GM15510 (cell line): ENCODE data around the gene MAPK6.

Experiments used
- POLR2A ChIP-seq: IDR thresholded peaks from 3 replicates; pipeline ENCODE4 v1.6.1; 2011; ENCODE audit warnings: borderline replicate concordance; ENCODE audit not compliant: insufficient read length; ENCODE audit errors: extremely low read depth

The MAPK6 gene

GRCh38 chr15:52103217-52104207 is 84.5 kb downstream of the MAPK6 start:
- no peak for TF ChIP-seq POLR2A

DNA sequence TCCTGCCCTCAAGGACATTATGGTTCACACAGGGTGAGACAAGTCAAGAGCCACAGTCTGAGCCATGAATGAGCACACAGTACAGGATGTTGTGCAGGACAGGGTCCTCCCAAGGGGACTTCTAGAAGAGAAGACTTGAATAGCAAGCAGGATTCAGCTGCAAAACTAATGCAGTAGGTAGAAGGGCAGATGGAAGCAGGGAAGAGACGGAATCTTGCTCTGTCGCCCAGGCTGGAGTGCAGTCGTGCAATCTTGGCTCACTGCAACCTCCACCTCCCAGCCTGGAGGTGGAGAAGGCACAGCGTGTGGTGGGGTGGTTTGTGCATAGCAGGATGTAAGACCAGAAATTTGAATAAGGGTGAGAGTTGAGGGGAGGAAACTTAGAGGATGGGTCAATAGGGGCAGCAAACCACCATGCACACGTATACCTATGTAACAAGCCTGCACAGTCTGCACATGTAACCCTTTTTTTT is 85.5 kb downstream of the MAPK6 start:
- TF ChIP-seq POLR2A = peak; percentile 36

DNA sequence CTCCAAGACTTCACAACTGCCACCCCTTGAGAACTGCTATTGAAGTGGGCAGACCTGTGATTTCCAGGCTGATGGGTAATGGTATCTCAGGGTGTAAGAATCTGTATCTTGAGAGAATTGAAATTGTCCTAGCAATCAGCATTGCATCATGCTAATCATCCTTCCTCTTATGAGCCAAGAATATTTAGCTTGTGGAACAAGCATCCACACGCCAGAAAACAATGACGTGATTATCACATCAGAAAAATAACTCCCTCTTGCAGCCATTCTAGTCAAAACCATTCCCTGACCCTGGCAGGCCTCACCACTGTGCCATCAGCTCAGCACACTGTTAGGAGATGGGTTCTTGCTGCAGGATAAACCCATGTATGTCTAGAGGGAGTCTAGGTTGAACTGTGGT is 86.8 kb downstream of the MAPK6 start:
- no peak for TF ChIP-seq POLR2A

- no peak for TF ChIP-seq POLR2A
These were observed 87.6 kb downstream of the MAPK6 start for GRCh38 chr15:52106641-52107040.

DNA sequence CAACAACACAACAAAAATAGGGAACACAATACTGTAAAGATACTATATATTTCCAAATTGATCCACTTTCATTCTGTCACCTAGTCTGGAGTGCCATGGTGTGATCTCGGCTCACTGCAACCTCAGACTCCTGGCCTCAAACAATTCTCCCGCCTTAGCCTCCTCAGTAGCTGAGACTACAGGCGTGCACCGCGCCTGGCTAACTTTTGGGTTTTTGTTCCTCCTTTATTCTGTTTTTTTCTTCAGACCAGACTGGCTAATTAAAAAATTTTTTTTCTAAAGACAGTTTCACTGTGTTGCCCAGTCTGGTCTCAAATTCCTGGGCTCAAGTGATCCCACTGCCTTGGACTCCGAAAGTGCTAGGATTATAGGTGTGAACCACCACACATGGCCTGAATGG is 88.2 kb downstream of the MAPK6 start:
- TF ChIP-seq POLR2A = no peak

DNA sequence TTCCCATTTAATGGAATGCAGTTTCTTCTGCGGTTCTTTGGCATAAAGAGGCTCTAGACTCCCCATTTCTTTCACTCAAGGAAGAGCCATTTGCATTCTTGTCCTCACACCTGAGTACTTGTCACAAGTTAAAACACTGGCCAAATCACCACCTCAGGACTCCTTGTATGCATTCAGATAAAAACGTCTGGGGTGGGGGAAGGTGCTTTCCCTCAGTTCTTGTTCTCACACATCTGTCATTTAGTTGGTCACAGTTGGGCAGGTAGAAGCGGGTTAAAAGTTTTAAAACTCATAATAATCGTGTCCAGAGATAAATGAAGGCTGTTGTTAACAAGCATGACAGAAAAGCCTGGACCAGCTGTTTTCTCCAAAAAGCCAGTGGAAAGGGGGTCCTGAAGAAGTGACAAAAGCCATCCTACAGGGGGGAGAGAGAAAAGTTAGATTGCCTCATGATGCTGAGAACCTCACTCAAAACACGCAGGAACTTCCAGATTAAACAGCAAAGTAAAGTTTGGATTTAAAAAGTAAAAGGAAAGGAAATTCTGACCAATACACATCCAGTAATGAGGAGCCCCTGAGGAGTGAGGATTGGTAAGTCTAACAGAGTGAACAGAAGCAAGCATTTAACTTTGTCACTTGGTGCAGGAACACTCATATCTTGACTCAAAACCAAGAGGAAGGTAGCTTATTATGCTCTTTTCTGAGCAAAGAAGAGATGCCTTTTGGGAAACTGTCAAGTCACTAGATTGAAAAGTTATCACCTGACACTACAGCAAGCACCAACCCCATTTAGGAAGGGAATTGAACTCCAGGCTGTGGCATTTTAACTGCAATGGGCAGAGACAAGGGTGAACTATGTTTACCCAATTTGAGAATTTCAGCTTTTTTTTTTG is 90.8 kb downstream of the MAPK6 start:
- TF ChIP-seq POLR2A = no peak

DNA sequence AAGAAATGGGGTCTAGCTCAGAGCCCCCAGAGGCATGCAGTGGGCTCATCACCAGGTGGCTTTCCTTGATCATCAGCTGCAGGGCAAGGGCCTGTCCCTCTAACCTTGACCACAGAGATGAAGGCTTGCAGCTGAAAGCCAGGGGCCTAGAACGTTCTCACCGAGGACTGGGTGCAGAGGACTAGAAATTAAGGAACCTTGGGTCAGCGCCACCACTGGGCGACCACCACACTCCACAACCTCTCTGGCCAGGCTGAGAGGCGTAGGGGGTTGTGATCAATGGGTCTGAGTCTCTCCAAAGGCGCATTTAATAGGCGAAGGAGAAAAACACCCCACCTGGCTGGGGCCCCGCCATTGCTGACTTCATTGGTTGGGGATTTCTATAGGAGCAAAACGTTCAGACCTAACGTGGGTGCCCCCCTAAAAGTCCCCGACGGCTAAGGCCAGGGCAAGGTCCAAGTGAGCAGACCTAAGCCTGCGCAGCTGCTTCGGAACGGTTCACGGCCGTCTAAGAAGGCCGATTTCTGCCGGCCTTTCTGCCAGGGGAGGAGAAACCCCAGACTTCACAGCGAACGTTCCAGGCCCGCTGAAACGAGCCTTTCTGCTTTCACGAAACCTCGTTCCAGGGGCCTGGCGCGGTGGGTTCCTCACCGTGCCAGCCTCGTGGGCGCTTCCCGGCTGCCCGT is 92.6 kb downstream of the MAPK6 start:
- no peak for TF ChIP-seq POLR2A

DNA sequence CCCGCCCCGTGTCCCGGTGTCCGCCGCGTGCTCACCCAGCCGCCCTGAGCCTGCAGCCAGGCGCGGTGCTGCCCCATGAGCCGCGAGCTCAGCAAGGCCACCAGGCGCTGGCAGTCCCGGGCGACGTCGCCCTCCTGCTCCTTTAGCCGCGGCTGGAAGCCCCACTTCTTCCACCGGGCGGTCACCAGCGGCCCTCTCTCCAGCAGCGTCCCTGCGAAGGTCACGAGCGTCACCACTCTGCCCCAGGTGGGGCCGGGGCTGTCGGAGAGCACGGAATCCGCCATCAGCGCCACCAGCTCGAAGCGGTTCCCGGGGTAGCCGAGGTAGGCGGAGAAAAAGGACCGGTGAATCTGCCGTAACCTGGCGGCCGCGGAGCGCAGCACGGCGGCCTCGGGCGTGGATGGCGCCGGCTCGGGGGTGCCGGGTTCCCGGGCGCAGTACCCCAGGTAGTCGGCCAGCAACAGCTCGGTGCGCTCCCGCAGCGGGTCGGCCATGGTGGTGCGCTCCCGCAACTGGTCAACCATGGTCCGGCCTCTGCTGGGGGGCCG is 93.3 kb downstream of the MAPK6 start:
- TF ChIP-seq POLR2A = no peak

DNA sequence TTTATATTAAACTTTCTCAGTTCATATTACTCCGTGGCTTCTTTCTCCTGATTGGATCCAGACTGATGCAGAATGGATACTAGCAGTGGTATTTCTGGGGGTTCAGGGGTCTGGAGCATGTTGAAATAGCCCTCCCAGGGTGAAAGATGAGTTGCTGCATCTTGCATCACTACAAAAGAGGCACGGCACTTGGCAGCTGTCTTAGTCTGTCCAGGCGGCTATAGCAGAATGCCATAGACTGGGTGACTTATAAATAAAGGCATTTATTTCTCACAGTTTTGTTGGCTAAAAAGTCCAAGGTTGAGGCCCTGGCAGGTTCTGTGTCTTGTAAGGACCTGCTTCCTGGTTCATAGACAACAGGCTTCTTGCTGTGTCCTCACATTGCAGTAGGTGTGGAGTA is 94.2 kb downstream of the MAPK6 start:
- TF ChIP-seq POLR2A = no peak

- no peak for TF ChIP-seq POLR2A
These were observed 94.7 kb downstream of the MAPK6 start for GRCh38 chr15:52113708-52114107.

GRCh38 chr15:52114261-52115055 is 95.4 kb downstream of the MAPK6 start:
- no peak for TF ChIP-seq POLR2A

GRCh38 chr15:52115598-52116427 is 96.8 kb downstream of the MAPK6 start:
- no peak for TF ChIP-seq POLR2A
